Measurements from ENCODE around the gene UBXN6.

Gene UBXN6

GRCh38 chr19:4499855-4500254 is 42.3 kb upstream of the UBXN6 start:
- Histone ChIP-seq H3K9me3 (ENCODE audit: low read length) (no peaks in the 10 kb centered on the region), H3K27me3 (ENCODE audit: insufficient read depth, low read length) (no peaks in the 10 kb centered on the region), H3K4me3 (ENCODE audit: low read length) (no peak overlapping the region), H3K36me3 (ENCODE audit: insufficient read depth, low read length) (peaks cover 65% of the 10 kb centered on the region), H3K4me1 (ENCODE audit: insufficient read depth, low read length) (peaks cover 7% of the 10 kb centered on the region), H2AFZ (ENCODE audit: low read depth, low read length) (no peak overlapping the region)

- Histone ChIP-seq H3K4me1 (ENCODE audit: insufficient read depth, low read length) (peaks cover 7% of the 10 kb centered on the region), H3K27me3 (ENCODE audit: insufficient read depth, low read length) (no peaks in the 10 kb centered on the region), H2AFZ (ENCODE audit: low read depth, low read length) (no peak overlapping the region), H3K36me3 (ENCODE audit: insufficient read depth, low read length) (peaks cover 71% of the 10 kb centered on the region), H3K4me3 (ENCODE audit: low read length) (no peak overlapping the region), H3K9me3 (ENCODE audit: low read length) (no peaks in the 10 kb centered on the region)
These were observed 41.7 kb upstream of the UBXN6 start for GRCh38 chr19:4499318-4499717.

- H3K9me3 ChIP-seq (ENCODE audit: low read length) = no peaks in the 10 kb centered on the region
- H3K4me3 ChIP-seq (ENCODE audit: low read length) = no peak overlapping the region
- H3K36me3 ChIP-seq (ENCODE audit: insufficient read depth, low read length) = peaks cover 74% of the 10 kb centered on the region
- peaks cover 3% of the 10 kb centered on the region for H3K4me1 ChIP-seq (ENCODE audit: insufficient read depth, low read length)
- H2AFZ ChIP-seq (ENCODE audit: low read depth, low read length) = no peak overlapping the region
- H3K27me3 ChIP-seq (ENCODE audit: insufficient read depth, low read length) = no peaks in the 10 kb centered on the region
These were observed 41.1 kb upstream of the UBXN6 start for GRCh38 chr19:4498694-4499093.

GRCh38 chr19:4497770-4498389 is 40.3 kb upstream of the UBXN6 start:
- Histone ChIP-seq H3K27me3 (ENCODE audit: insufficient read depth, low read length) (no peaks in the 10 kb centered on the region), H3K36me3 (ENCODE audit: insufficient read depth, low read length) (peaks cover 77% of the 10 kb centered on the region)

GRCh38 chr19:4496304-4496703 is 38.7 kb upstream of the UBXN6 start:
- Histone ChIP-seq H3K36me3 (ENCODE audit: insufficient read depth, low read length) (peaks cover 75% of the 10 kb centered on the region), H2AFZ (ENCODE audit: low read depth, low read length) (no peak overlapping the region), H3K9me3 (ENCODE audit: low read length) (no peaks in the 10 kb centered on the region)

More at GRCh38 chr19:4497770-4498389, 40.3 kb upstream of the UBXN6 start:
- H3K4me1 ChIP-seq (ENCODE audit: insufficient read depth, low read length) = no peaks in the 10 kb centered on the region
- H3K4me3 ChIP-seq (ENCODE audit: low read length) = no peak overlapping the region
- no peak overlapping the region for H2AFZ ChIP-seq (ENCODE audit: low read depth, low read length)
- H3K9me3 ChIP-seq (ENCODE audit: low read length) = no peaks in the 10 kb centered on the region

GRCh38 chr19:4495471-4495870 is 37.9 kb upstream of the UBXN6 start:
- Histone ChIP-seq H3K27me3 (ENCODE audit: insufficient read depth, low read length) (no peaks in the 10 kb centered on the region), H3K4me1 (ENCODE audit: insufficient read depth, low read length) (no peaks in the 10 kb centered on the region), H3K4me3 (ENCODE audit: low read length) (no peak overlapping the region), H3K36me3 (ENCODE audit: insufficient read depth, low read length) (peaks cover 70% of the 10 kb centered on the region), H2AFZ (ENCODE audit: low read depth, low read length) (no peak overlapping the region), H3K9me3 (ENCODE audit: low read length) (no peaks in the 10 kb centered on the region)

More at GRCh38 chr19:4496304-4496703, 38.7 kb upstream of the UBXN6 start:
- no peak overlapping the region for H3K4me3 ChIP-seq (ENCODE audit: low read length)
- no peaks in the 10 kb centered on the region for H3K4me1 ChIP-seq (ENCODE audit: insufficient read depth, low read length)
- no peaks in the 10 kb centered on the region for H3K27me3 ChIP-seq (ENCODE audit: insufficient read depth, low read length)

GRCh38 chr19:4494691-4495064 is 37.1 kb upstream of the UBXN6 start:
- Histone ChIP-seq H3K9me3 (ENCODE audit: low read length) (no peaks in the 10 kb centered on the region), H3K27me3 (ENCODE audit: insufficient read depth, low read length) (no peaks in the 10 kb centered on the region), H3K4me1 (ENCODE audit: insufficient read depth, low read length) (no peaks in the 10 kb centered on the region), H2AFZ (ENCODE audit: low read depth, low read length) (no peak overlapping the region), H3K36me3 (ENCODE audit: insufficient read depth, low read length) (peaks cover 73% of the 10 kb centered on the region), H3K4me3 (ENCODE audit: low read length) (no peak overlapping the region)

GRCh38 chr19:4493929-4494690 is 36.5 kb upstream of the UBXN6 start:
- no peaks in the 10 kb centered on the region for H3K27me3 ChIP-seq (ENCODE audit: insufficient read depth, low read length)
- no peak overlapping the region for H3K4me3 ChIP-seq (ENCODE audit: low read length)
- H2AFZ ChIP-seq (ENCODE audit: low read depth, low read length) = no peak overlapping the region
- peaks cover 72% of the 10 kb centered on the region for H3K36me3 ChIP-seq (ENCODE audit: insufficient read depth, low read length)
- no peaks in the 10 kb centered on the region for H3K4me1 ChIP-seq (ENCODE audit: insufficient read depth, low read length)
- no peaks in the 10 kb centered on the region for H3K9me3 ChIP-seq (ENCODE audit: low read length)

- no peaks in the 10 kb centered on the region for H3K4me1 ChIP-seq (ENCODE audit: insufficient read depth, low read length)
- H3K9me3 ChIP-seq (ENCODE audit: low read length) = no peaks in the 10 kb centered on the region
- peaks cover 70% of the 10 kb centered on the region for H3K36me3 ChIP-seq (ENCODE audit: insufficient read depth, low read length)
- H2AFZ ChIP-seq (ENCODE audit: low read depth, low read length) = no peak overlapping the region
- no peaks in the 10 kb centered on the region for H3K27me3 ChIP-seq (ENCODE audit: insufficient read depth, low read length)
- no peak overlapping the region for H3K4me3 ChIP-seq (ENCODE audit: low read length)
These were observed 35.7 kb upstream of the UBXN6 start for GRCh38 chr19:4493104-4493928.

- H3K36me3 ChIP-seq (ENCODE audit: insufficient read depth, low read length) = peaks cover 65% of the 10 kb centered on the region
- H3K4me1 ChIP-seq (ENCODE audit: insufficient read depth, low read length) = no peaks in the 10 kb centered on the region
- H3K4me3 ChIP-seq (ENCODE audit: low read length) = no peak overlapping the region
- H3K27me3 ChIP-seq (ENCODE audit: insufficient read depth, low read length) = no peaks in the 10 kb centered on the region
- no peak overlapping the region for H2AFZ ChIP-seq (ENCODE audit: low read depth, low read length)
- no peaks in the 10 kb centered on the region for H3K9me3 ChIP-seq (ENCODE audit: low read length)
These were observed 34.9 kb upstream of the UBXN6 start for GRCh38 chr19:4492337-4493103.

GRCh38 chr19:4491446-4491845 is 33.9 kb upstream of the UBXN6 start:
- no peaks in the 10 kb centered on the region for H3K4me1 ChIP-seq (ENCODE audit: insufficient read depth, low read length)
- H2AFZ ChIP-seq (ENCODE audit: low read depth, low read length) = no peak overlapping the region
- no peaks in the 10 kb centered on the region for H3K9me3 ChIP-seq (ENCODE audit: low read length)
- peaks cover 61% of the 10 kb centered on the region for H3K36me3 ChIP-seq (ENCODE audit: insufficient read depth, low read length)
- no peak overlapping the region for H3K4me3 ChIP-seq (ENCODE audit: low read length)
- no peaks in the 10 kb centered on the region for H3K27me3 ChIP-seq (ENCODE audit: insufficient read depth, low read length)

GRCh38 chr19:4488496-4488895 is 30.9 kb upstream of the UBXN6 start:
- H3K4me1 ChIP-seq (ENCODE audit: insufficient read depth, low read length) = no peaks in the 10 kb centered on the region
- peaks cover 47% of the 10 kb centered on the region for H3K36me3 ChIP-seq (ENCODE audit: insufficient read depth, low read length)
- H2AFZ ChIP-seq (ENCODE audit: low read depth, low read length) = no peak overlapping the region
- H3K9me3 ChIP-seq (ENCODE audit: low read length) = no peaks in the 10 kb centered on the region
- H3K4me3 ChIP-seq (ENCODE audit: low read length) = no peak overlapping the region
- H3K27me3 ChIP-seq (ENCODE audit: insufficient read depth, low read length) = no peaks in the 10 kb centered on the region
